ENCODE data around the gene NRG3. TPM values are rescaled to one million over a fixed set of nuclear protein-coding genes. Genes with fewer than 3 reads are reported as not detected.

NRG3 gene
- total and polyA plus RNA-seq, 2 of the 8 experiments (the other 6 are each of a cell fraction or from before 2014, with no cell fraction given): 4.2 to 5.0 TPM

DNA sequence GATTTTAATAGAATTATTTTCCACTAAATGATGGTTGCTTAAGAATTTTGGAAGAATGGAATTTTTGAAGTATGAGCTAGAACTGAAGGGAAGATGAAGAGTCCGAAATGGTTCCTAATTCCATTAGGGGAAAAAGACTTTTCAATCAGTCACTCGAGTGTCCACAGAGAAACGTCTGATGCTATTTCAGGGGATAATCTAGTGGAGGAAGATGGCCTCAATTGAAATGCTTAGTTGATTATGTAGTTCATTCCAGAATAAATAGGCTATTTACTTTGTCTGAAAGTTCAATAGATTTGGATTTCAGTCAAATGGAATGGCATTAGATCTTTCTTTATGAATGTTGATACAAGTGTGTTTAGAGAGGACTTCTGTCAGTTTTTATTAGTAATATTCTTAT lies 365.4 kb downstream of the NRG3 start (continued):
- no peak for TF ChIP-seq CHD7 (IDR thresholded peaks at IDR 0.05; ENCODE audit: insufficient replicate concordance, low read length)
- no peak for TF ChIP-seq POLR2AphosphoS5 (IDR thresholded peaks at IDR 0.05; ENCODE audit: low read depth, low read length)
- TF ChIP-seq TBP (IDR thresholded peaks at IDR 0.05; ENCODE audit: low read depth, low read length): no peak
- TF ChIP-seq ASH2L (IDR thresholded peaks at IDR 0.05; ENCODE audit: low read length): no peak
